ENCODE measurements around the gene SPATA9. TPM values are rescaled to one million over a fixed set of nuclear protein-coding genes. Genes with fewer than 3 reads are reported as not detected.

The SPATA9 gene
- total and polyA plus RNA-seq, 9 of the 15 experiments (the other 6 are each of a cell fraction or from before 2014, with no cell fraction given), result 0.16 to 5.5 (median 0.39) TPM; not detected in 3

DNA sequence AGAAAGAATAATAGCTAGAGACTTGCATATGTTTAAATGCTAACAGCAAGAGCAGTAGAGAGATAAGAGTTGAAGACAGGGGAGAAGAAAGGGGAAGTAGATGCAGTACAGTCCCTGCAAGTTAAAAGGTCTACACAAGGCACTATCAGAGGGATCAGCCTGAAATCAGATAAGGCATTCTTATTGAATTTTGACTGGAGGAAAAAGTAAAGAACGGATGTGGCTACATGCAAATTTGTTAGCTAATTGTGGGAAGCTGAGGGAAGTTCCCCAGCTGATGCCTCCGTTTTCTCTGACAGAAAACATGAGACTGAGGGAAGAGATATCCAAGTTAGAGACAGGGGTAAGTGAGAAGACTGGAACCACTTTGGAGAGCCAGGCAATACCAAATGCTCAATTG, 35.4 kb upstream of the SPATA9 start (continued):
- TF ChIP-seq STAT5A (IDR thresholded peaks at IDR 0.05; ENCODE audit: borderline replicate concordance, low read length), result peak; percentile 18; the same call in 1 of the 2 replicates
- peak; percentile 84 for TF ChIP-seq GATA2 (CRISPR knock-in tag; IDR thresholded peaks at IDR 0.05)
- no peak for TF ChIP-seq HMG20A (CRISPR knock-in tag; conservative IDR thresholded peaks at IDR 0.05)
- TF ChIP-seq, protein P1, sequence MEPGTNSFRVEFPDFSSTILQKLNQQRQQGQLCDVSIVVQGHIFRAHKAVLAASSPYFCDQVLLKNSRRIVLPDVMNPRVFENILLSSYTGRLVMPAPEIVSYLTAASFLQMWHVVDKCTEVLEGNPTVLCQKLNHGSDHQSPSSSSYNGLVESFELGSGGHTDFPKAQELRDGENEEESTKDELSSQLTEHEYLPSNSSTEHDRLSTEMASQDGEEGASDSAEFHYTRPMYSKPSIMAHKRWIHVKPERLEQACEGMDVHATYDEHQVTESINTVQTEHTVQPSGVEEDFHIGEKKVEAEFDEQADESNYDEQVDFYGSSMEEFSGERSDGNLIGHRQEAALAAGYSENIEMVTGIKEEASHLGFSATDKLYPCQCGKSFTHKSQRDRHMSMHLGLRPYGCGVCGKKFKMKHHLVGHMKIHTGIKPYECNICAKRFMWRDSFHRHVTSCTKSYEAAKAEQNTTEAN (CRISPR knock-in tag; IDR thresholded peaks at IDR 0.05), result no peak
- no peak for TF ChIP-seq RAD51 (IDR thresholded peaks at IDR 0.05; ENCODE audit: borderline replicate concordance, low read depth)
- peak; percentile 75 for TF ChIP-seq GABPA (tag; conservative IDR thresholded peaks at IDR 0.05; ENCODE audit: low read depth)
- TF ChIP-seq PHB (CRISPR knock-in tag; IDR thresholded peaks at IDR 0.05), result no peak
- TF ChIP-seq RBM22 (IDR thresholded peaks at IDR 0.05; ENCODE audit: low read depth, low read length, poor library complexity, severe bottlenecking), result no peak
- no peak for TF ChIP-seq ZNF134 (CRISPR knock-in tag; conservative IDR thresholded peaks at IDR 0.05)
- TF ChIP-seq ASH1L (IDR thresholded peaks at IDR 0.05; ENCODE audit: borderline replicate concordance, low read depth, partially characterized antibody), result no peak
- TF ChIP-seq NRF1 (conservative IDR thresholded peaks at IDR 0.05 in 1 of 2, IDR thresholded peaks at IDR 0.05 in 1 of 2), result no peak
- no peak for TF ChIP-seq FOXK1 (CRISPR knock-in tag; IDR thresholded peaks at IDR 0.05; ENCODE audit: borderline replicate concordance)
- no peak for TF ChIP-seq NCOA1 (IDR thresholded peaks at IDR 0.05; ENCODE audit: low read depth)
- TF ChIP-seq RBM14 (IDR thresholded peaks at IDR 0.05; ENCODE audit: borderline replicate concordance, insufficient read depth, low read depth, low read length), result no peak
- TF ChIP-seq SMAD1 (IDR thresholded peaks at IDR 0.05; ENCODE audit: low read depth, low read length, partially characterized antibody), result no peak
- TF ChIP-seq ZNF696 (CRISPR knock-in tag; conservative IDR thresholded peaks at IDR 0.05), result no peak
- TF ChIP-seq ZNF436 (CRISPR knock-in tag; IDR thresholded peaks at IDR 0.05), result no peak
- TF ChIP-seq, protein P2, sequence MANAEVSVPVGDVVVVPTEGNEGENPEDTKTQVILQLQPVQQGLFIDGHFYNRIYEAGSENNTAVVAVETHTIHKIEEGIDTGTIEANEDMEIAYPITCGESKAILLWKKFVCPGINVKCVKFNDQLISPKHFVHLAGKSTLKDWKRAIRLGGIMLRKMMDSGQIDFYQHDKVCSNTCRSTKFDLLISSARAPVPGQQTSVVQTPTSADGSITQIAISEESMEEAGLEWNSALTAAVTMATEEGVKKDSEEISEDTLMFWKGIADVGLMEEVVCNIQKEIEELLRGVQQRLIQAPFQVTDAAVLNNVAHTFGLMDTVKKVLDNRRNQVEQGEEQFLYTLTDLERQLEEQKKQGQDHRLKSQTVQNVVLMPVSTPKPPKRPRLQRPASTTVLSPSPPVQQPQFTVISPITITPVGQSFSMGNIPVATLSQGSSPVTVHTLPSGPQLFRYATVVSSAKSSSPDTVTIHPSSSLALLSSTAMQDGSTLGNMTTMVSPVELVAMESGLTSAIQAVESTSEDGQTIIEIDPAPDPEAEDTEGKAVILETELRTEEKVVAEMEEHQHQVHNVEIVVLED (CRISPR knock-in tag; IDR thresholded peaks at IDR 0.05), result no peak; the same call in 1 of the 2 replicates
- TF ChIP-seq PHB2 (IDR thresholded peaks at IDR 0.05; ENCODE audit: low read depth), result no peak
- TF ChIP-seq POLR2H (tag; IDR thresholded peaks at IDR 0.05; ENCODE audit: low read depth), result peak; percentile 44; the same call in 1 of the 2 replicates
- TF ChIP-seq, protein P3, sequence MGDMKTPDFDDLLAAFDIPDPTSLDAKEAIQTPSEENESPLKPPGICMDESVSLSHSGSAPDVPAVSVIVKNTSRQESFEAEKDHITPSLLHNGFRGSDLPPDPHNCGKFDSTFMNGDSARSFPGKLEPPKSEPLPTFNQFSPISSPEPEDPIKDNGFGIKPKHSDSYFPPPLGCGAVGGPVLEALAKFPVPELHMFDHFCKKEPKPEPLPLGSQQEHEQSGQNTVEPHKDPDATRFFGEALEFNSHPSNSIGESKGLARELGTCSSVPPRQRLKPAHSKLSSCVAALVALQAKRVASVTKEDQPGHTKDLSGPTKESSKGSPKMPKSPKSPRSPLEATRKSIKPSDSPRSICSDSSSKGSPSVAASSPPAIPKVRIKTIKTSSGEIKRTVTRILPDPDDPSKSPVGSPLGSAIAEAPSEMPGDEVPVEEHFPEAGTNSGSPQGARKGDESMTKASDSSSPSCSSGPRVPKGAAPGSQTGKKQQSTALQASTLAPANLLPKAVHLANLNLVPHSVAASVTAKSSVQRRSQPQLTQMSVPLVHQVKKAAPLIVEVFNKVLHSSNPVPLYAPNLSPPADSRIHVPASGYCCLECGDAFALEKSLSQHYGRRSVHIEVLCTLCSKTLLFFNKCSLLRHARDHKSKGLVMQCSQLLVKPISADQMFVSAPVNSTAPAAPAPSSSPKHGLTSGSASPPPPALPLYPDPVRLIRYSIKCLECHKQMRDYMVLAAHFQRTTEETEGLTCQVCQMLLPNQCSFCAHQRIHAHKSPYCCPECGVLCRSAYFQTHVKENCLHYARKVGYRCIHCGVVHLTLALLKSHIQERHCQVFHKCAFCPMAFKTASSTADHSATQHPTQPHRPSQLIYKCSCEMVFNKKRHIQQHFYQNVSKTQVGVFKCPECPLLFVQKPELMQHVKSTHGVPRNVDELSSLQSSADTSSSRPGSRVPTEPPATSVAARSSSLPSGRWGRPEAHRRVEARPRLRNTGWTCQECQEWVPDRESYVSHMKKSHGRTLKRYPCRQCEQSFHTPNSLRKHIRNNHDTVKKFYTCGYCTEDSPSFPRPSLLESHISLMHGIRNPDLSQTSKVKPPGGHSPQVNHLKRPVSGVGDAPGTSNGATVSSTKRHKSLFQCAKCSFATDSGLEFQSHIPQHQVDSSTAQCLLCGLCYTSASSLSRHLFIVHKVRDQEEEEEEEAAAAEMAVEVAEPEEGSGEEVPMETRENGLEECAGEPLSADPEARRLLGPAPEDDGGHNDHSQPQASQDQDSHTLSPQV (IDR thresholded peaks at IDR 0.05), result peak; percentile 51
